HG02759 (cell line): Measurements from ENCODE around the gene CACNB1.
"Not testable (repeated sequence)": the region's sequence is repeated elsewhere in the genome, so short reads cannot be mapped to it uniquely, and the experiment has no call there.

Source experiments
- ATAC-seq: cut with Tn5 transposase; IDR thresholded peaks from one replicate; pipeline ENCODE4 v1.9.1; 2021; ENCODE audit warnings: mild to moderate bottlenecking, moderate library complexity; ENCODE audit not compliant: unreplicated experiment

Gene CACNB1

DNA sequence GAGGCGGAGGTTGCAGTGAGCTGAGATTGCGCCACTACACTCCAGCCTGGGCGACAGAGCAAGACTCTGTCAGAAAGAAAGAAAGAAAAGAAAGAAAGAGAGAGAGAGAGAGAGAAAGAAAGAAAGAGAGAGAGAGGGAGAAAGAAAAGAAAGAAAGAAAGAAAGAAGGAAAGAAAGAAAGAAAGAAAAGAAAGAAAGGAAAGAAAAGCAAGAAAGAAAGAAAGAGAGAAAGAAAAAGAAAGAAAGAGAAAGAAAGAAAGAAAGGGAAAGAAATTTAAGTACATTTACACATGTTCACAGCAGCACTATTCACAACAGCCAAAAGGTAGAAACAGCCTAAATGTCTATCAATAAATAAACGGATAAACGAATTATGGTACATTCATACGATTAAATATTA is 67.9 kb downstream of the CACNB1 start:
- ATAC-seq: not testable (repeated sequence)

DNA sequence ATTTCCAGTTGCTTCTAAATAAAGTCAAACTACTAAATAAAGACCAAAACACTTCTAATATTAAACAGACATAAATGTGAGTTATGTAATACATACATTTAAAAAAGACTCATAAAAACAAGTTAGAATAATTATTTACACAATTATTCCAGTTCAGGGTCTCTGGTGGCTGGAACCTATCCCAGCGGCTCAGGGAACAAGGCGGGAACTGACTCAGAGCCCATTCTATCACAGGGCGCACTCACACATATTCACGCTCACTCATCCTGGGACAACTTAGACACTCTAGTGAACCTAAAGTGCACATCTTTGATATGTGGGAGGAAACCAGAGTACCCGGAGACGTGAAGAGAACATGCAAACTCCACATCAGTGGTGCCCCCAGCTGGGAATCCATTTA is 71.0 kb downstream of the CACNB1 start:
- no peak for ATAC-seq

DNA sequence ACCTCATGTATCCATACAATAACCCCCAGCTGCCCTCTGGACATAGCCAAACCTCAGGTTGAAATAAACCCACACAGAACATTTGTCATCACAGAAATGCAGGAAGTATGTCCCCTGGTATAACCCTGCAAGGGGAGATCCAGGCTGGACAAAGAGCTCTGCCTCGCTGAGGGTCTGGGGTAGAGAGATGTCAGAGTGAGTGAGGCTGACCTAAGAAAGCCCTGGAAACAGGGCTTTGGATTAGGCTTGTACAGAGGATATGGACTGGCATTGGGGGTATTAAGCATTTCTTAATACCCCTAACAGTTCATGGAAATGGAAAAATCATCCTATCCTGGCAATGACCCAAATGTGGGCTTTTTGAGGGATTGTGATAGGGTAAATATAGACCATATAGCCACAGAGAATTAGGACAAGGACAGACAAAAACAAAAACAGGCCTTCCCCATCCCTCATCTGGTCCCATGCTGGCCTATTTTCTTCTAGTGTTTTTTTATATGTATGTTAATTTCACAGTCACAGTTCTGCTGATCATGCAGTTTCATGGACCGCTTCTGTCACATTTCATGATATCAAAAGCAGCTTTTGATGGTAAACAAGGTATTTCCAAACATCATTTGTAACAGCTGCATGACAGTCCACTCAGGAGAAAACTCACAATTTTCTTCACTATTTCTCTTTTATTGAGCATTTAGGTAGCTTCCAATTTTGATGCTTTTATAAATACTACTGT is 72.2 kb downstream of the CACNB1 start:
- ATAC-seq: no peak

DNA sequence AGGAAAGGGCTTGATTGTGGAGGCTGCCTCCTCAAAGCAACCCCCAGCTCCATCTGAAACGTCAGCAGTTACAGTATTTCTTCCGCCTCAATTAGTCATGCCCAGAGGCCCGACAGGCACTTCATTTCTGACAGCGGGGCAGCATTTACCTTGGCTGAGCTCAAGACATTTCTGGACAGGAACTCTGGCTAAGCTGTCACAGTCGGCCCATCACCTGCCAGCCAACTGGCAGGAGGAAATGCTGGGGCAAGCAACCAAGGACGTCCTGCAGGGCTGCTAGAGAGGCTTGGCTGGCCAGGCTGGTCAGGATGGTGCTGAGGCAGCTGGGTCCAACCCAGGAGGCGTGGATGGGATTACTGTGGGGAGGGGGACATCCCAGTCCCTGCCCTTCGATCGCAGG is 73.8 kb downstream of the CACNB1 start:
- no peak for ATAC-seq
